Middle frontal gyrus (tissue), 1 donor: ENCODE results near the gene SDHB.
A peak's percentile ranks its signal among the peaks of the same experiment; 100 is the strongest.

Source experiments
- DNase-seq: peaks from one replicate; pipeline ENCODE4 v3.0.0-alpha.2; 2015; ENCODE audit warnings: low spot score; ENCODE audit errors: extremely low spot score

The SDHB gene

GRCh38 chr1:17012775-17013490 is 40.9 kb downstream of the SDHB start:
- DNase-seq = no peak

GRCh38 chr1:17011439-17012307 is 42.2 kb downstream of the SDHB start, which contains the start of gene ATP13A2:
Gene ATP13A2, minus strand, starts transcription at chr1:17011928. Its CDS starts 190 bp downstream, at chr1:17011738.
- peak; percentile 84 for DNase-seq

GRCh38 chr1:17011092-17011438 is 42.8 kb downstream of the SDHB start:
- DNase-seq = no peak

- DNase-seq = no peak
These were observed 44.1 kb downstream of the SDHB start for GRCh38 chr1:17009706-17010105.

GRCh38 chr1:17008208-17008855 is 45.5 kb downstream of the SDHB start:
- no peak for DNase-seq

GRCh38 chr1:17007121-17007520 is 46.7 kb downstream of the SDHB start:
- no peak for DNase-seq

DNA sequence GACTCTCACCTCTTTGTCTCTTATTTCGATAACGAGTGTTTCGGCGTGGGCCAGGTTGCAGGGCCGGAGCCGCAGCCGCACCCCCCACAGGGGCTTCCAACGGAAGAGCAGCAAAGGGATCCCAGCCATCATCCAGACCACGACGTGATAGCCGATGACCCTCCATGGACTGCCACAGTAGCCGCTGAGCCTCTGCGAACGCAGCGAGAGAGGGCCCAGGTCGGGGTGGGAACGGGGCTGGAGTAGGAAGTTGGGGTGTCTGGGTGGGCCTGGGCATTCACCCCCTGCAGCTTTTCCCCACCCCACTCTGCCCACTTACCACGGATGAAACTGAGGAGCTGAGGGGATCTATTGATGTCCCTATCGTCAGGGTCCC is 48.5 kb downstream of the SDHB start:
- no peak for DNase-seq

GRCh38 chr1:17004466-17005364 is 49.1 kb downstream of the SDHB start:
- DNase-seq = no peak

DNA sequence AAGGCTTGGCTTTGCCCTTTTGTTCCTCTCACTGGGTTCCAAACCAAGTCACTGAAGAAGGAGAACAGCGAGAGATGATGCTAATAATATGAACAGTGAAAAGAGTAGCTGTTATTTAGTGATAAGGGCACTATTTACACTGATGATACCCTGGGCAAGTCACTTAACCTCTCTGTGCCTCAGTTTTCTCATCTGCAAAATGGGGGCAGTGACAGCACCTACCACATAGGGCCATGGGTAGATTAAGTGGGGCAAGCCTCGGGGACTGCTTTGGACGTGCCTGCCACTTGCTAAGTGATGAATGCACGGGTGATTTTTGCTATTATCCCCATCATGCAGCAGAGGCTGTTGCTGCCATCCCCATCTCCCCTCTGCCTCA is 51.3 kb downstream of the SDHB start:
- DNase-seq = no peak

DNA sequence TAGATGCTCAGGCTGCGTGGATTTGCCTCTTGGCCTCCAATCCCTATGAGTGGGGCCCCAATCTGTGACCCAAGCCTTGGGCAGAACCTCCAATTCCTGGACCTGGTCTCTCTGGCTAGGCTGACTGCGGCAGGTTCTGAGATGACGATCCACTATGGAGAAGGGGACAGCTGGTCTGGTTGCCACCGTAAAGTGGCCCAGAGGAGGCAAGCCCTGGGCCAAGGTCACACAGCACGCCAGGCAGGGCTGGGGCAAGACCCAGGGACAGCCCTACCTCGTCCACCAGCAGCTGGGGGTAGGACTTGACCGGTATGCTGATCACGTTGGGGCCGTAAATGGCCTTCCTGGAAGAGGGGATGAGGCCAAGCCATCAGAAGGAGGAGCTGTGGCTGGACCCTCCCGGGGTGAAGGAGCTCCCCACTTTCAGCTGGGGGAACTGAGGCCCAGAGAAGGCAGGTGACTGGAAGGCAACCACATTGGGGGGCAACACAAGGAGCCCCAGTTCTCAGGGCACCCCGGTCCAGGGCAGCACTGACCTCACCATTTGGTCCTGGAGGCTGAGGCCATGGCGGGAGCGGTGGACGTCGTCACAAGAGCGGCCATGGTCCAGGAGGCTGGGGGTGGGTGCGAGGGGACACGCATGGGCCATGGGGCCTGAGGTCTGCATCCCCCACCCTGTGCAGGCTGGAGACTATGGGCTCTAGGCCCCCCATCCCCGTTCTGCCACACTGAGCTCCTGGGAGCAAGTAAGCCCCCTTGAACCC is 51.9 kb downstream of the SDHB start:
- no peak for DNase-seq

GRCh38 chr1:16999863-17000262 is 54.0 kb downstream of the SDHB start:
- no peak for DNase-seq

DNA sequence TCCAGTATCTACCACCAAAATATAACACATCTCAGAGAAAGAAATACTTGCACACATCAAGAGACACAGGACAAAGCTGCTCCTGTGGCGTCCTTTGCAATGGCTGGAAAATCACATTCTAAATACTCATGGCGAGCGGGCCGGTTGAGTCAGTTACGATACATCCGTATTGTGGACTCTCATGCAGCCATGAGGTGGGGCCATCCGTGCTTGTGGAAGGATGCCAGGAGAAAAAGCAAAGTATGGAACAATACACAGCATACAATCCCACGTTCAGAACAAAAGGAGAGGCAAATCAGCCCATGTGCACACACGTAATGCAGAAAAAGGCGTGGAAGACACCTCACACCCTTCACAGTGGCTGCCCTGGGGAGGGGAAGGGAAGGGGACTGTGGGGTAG is 55.2 kb downstream of the SDHB start:
- no peak for DNase-seq

DNA sequence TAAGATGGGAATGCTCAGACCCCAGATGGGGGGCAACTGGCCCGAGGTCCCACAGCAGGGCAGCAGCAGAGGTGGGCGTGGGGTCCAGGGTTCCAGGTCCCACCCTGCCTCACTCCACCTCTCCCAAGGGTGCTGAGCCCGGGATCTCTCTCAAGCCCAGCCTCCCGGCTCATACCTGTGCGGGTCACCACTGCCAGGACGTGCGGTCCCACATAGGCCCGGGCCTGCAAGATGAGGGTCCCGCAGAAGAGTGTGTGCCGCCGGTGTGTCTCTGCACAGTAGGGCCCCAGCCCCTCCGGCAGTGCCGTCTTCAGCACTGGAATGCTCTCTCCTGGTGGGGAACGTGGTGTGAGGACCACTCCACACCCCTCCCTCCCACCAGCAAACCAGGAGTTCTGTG is 57.0 kb downstream of the SDHB start:
- DNase-seq = no peak

DNA sequence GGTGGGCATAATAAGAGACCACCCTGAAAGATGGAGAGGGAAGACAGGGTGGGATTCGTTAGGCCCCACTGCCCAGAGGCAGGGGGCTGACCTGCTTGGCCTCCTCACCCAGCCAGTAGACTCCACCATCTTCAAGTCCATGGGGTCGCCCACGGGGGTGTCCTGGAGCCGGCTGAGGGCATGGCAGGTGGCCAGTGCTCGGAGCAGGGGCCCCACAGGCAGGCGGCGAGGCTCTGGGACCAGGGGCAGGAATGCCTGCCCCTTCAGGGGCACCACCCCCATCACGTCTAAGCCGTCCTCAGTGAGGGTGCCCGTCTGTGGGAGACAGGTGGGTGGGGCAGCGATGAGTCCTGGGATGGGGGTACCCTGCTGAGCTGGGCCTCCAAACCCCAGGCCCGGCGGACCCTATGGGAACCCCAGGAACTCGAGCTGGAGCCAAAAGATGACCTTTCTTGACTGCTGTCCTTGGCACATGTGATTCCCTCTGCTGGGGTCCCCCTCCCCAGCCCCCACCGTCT is 60.3 kb downstream of the SDHB start:
- DNase-seq = no peak

GRCh38 chr1:16992675-16993074 is 61.2 kb downstream of the SDHB start:
- no peak for DNase-seq

- no peak for DNase-seq
These were observed 61.7 kb downstream of the SDHB start for GRCh38 chr1:16992102-16992501.

DNA sequence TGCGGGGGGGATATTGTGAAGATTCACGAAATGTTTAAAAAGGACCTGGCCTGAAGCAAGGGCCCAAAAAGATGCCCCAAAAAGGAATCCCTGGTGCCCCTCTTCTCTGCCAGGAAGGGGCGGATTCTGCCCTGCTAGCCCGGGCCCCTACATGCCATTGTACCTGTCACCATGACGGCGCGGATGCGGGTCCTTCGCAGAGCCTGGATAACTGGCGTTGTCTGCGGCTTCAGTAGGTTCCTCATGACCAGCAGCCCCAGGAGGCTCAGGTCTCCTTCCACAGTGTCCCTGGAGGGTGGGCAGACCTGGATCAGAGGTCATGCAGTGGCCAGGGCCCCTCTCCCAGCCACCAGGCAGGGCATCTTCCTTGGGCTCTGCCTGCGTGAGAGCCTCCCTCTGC is 62.3 kb downstream of the SDHB start:
- no peak for DNase-seq

DNA sequence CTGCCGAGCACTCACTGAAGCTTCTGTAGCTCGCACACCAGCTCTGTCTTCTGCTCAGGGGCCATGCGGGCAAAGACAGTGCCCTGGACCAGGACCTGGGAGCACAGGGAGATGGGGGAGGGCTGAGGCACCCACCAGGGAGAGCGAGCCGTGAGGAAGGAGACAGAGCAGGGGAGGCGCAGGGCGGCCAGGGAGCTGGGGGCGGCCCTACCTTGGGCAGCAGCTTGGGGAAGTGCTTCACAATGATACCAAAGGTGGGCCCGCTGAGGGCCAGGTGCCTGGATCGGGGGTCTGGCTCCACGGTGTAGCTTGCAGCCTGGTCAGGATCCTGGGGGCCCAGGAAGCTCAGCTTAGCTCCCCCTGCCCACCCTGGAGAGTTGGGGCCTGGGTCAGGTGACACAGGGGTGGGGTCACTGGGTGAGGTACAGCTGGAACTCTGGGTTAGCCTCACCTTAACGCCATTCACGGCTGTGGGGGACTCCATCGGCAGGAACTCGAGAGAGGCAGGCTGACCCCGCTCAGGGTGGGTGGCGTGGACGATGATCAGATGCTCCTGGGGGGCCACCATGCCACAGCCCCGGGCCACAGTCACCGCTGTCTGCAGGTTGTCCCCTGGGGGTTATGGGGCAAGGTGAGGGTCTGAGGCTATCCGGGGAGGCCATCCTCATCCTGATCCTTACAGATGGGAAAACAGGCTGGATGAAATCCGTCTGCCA is 64.0 kb downstream of the SDHB start:
- DNase-seq = no peak

- no peak for DNase-seq
These were observed 65.6 kb downstream of the SDHB start for GRCh38 chr1:16988210-16988609.

DNA sequence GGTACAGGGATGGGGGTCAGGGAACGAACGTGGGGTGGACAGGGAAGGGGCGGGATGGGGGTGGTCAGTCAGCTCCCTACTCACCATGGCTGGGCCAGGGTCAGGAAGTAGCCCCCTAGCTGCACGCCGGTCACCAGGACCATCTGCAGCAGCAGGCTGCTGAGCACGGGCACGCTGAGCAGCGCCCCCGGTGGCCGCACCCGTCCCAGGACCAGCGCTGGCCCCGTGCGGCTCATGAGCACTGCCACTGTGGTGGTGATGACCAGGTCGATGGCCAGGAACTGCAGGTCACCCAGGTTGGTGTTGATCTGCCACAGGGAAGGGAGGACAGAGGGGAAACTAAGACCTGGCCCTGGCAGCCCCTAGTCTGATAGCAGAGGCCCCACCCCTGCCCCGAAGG is 66.9 kb downstream of the SDHB start:
- no peak for DNase-seq
